Calu3 (cell line): ENCODE results near the gene KCNS3. TPM values are rescaled to one million over a fixed set of nuclear protein-coding genes. Genes with fewer than 3 reads are reported as not detected.

Experiments used
- BruUV-seq: library from RNA; stranded (reverse); fragments of 400-500 nt; replicated peaks from 2 replicates; lab custom pipeline; 2021; lab: Mats Ljungman, UMichigan
- CTCF ChIA-PET: fragments of 300-600 bp; sonication (Branson Sonifier 250); formaldehyde crosslinking; loops from one replicate; lab custom pipeline; 2022; ENCODE audit warnings: antibody characterized with exemption; lab: Charles Lee
- DNase-seq: peaks from one replicate; pipeline ENCODE4 v3.0.0; 2022
- H3K27ac Mint-ChIP-seq: one replicate; pipeline ENCODE4 v1.8.0; 2022; ENCODE audit warnings: mixed read lengths; ENCODE audit not compliant: unreplicated experiment
- H3K27me3 Mint-ChIP-seq: one replicate; pipeline ENCODE4 v1.8.0; 2022; ENCODE audit warnings: mixed read lengths; ENCODE audit not compliant: unreplicated experiment
- H3K36me3 Mint-ChIP-seq: one replicate; pipeline ENCODE4 v1.8.0; 2022; ENCODE audit warnings: mild to moderate bottlenecking, moderate library complexity, mixed read lengths; ENCODE audit not compliant: insufficient read depth, unreplicated experiment
- H3K4me1 Mint-ChIP-seq: one replicate; pipeline ENCODE4 v1.8.0; 2022; ENCODE audit warnings: mild to moderate bottlenecking, low read depth, mixed read lengths; ENCODE audit not compliant: unreplicated experiment
- H3K4me3 Mint-ChIP-seq: one replicate; pipeline ENCODE4 v1.8.0; 2022; ENCODE audit warnings: mild to moderate bottlenecking, low read depth, moderate library complexity, mixed read lengths; ENCODE audit not compliant: unreplicated experiment
- H3K9me3 Mint-ChIP-seq: one replicate; pipeline ENCODE4 v1.8.0; 2022; ENCODE audit warnings: low read depth, mixed read lengths; ENCODE audit not compliant: unreplicated experiment
- intact Hi-C: fragments of 100-400 bp; cut with micrococcal nuclease; formaldehyde crosslinking; loops from one replicate; pipeline ENCODE4 v1.10.0; 2022; ENCODE audit not compliant: unreplicated experiment
- total RNA-seq: library from RNA; stranded (reverse); gene quantifications from 2 replicates; pipeline ENCODE4 v1.2.3, GENCODE V29; 2022
- TF ChIP-seq, protein P1 (sequence below): fragments of 200-600 bp; IDR thresholded peaks from one replicate; pipeline ENCODE4 v1.8.0; 2022; ENCODE audit warnings: antibody characterized with exemption; ENCODE audit not compliant: unreplicated experiment

The KCNS3 gene
- total RNA-seq, 1 experiment from 2014 or later = 5.0 TPM

DNA sequence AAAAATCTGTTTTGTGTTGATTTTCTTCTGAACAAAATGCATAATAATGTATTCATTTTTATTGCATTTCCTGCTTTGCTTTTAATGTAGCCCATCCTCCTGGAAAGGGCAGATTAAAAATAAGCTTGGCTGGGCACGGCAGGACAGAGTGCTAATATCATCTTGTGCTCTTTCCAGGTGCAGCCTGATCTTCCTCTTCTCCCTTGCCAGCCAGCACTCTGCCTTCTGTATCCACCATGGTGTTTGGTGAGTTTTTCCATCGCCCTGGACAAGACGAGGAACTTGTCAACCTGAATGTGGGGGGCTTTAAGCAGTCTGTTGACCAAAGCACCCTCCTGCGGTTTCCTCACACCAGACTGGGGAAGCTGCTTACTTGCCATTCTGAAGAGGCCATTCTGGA is 52.3 kb downstream of the KCNS3 start:
- DNase-seq = no peak
- intact Hi-C loops = no loop called here
- Mint-ChIP-seq H3K27me3 (no peaks in the 10 kb centered on the region), H3K4me3 (no peak overlapping the region), H3K36me3 (no peaks in the 10 kb centered on the region), H3K4me1 (peaks cover 8% of the 10 kb centered on the region), H3K27ac (no peak overlapping the region), H3K9me3 (peaks cover 11% of the 10 kb centered on the region)
- CTCF ChIA-PET = no interaction called here
- TF ChIP-seq, protein P1, sequence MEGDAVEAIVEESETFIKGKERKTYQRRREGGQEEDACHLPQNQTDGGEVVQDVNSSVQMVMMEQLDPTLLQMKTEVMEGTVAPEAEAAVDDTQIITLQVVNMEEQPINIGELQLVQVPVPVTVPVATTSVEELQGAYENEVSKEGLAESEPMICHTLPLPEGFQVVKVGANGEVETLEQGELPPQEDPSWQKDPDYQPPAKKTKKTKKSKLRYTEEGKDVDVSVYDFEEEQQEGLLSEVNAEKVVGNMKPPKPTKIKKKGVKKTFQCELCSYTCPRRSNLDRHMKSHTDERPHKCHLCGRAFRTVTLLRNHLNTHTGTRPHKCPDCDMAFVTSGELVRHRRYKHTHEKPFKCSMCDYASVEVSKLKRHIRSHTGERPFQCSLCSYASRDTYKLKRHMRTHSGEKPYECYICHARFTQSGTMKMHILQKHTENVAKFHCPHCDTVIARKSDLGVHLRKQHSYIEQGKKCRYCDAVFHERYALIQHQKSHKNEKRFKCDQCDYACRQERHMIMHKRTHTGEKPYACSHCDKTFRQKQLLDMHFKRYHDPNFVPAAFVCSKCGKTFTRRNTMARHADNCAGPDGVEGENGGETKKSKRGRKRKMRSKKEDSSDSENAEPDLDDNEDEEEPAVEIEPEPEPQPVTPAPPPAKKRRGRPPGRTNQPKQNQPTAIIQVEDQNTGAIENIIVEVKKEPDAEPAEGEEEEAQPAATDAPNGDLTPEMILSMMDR = no peak
- BruUV-seq = no TSS peak

DNA sequence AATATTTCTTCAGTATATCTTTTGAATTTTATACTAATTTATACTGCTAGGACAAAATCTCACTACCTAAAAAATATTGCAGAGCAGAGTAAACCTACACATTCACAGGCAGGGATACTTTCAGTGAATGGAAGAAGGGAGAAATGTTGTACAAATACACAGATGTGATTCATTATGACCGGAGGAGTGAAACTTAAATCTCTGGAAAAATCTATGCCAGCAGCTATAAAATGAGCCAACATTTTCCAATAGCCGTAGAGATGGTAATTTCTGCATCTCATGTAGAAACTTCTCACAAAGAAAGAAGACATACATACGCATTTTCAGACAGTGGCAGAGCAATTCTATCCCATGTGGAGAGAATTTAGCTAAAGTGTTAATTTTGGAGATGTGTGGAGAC is 54.8 kb downstream of the KCNS3 start:
- no peak overlapping the region for H3K4me3 Mint-ChIP-seq
- DNase-seq = no peak
- peaks cover 8% of the 10 kb centered on the region for H3K4me1 Mint-ChIP-seq
- no peaks in the 10 kb centered on the region for H3K27me3 Mint-ChIP-seq
- intact Hi-C loops = no loop called here
- TF ChIP-seq, protein P1 = no peak
- no peak overlapping the region for H3K27ac Mint-ChIP-seq
- H3K36me3 Mint-ChIP-seq = no peaks in the 10 kb centered on the region
- CTCF ChIA-PET = no interaction called here
- peaks cover 9% of the 10 kb centered on the region for H3K9me3 Mint-ChIP-seq
- no TSS peak for BruUV-seq

DNA sequence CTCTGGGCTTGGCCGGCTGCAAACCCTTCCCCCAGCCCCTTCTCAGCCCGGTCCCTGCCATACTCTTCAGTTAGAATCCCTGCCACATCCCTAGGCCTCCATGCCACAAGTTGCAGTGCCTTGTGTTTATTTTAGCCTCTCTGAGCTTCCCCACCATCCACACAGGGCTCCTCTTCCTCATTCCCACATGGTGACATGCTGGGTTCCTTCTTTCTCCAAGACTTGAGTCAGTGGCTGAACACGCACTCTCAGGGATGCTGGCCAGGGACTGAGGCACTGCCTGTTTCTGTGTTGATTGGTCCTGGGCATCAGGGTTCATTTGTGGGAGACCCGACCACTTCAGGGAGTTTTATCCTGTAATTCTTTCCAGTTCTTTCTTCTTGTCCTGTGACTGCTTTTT is 56.3 kb downstream of the KCNS3 start:
- intact Hi-C loops = no loop called here
- Mint-ChIP-seq H3K36me3 (no peaks in the 10 kb centered on the region), H3K9me3 (peaks cover 3% of the 10 kb centered on the region), H3K27me3 (no peaks in the 10 kb centered on the region), H3K27ac (no peak overlapping the region), H3K4me3 (no peak overlapping the region), H3K4me1 (peaks cover 8% of the 10 kb centered on the region)
- TF ChIP-seq, protein P1 = no peak
- CTCF ChIA-PET = no interaction called here
- no TSS peak for BruUV-seq
- DNase-seq = no peak

DNA sequence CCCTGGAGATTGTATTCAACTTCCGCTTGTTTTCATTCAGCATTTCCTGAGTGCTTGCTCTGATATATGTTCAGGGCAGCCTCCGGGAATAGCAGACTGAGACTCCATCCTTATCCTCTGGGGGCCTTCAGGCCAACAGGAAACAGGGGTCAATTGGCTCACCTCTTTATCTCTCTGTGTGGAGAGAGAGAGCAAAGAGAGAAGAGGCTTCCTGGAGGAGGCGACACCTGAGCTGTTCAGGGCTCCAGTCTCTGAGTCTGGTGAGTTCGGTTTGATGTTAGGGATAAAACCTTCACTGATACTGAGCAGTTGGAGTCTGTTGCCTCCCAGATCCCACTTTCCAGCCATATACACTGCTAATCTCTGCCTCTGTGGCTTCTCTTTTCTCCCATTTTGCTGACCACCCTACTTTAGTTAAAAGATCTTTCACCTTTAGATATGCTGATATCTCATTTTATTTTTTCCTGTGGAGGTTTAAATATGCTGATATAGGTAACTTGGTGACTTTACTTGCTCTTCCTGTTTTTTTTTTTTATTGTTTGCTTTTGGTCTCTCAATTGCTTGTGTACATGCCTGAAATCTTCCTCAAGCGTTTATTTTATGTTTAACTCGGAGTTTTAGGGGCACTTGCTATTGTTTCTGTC is 56.9 kb downstream of the KCNS3 start:
- TF ChIP-seq, protein P1 = no peak
- Mint-ChIP-seq H3K9me3 (peaks cover 1% of the 10 kb centered on the region), H3K36me3 (no peaks in the 10 kb centered on the region), H3K27me3 (no peaks in the 10 kb centered on the region), H3K27ac (no peak overlapping the region), H3K4me1 (peaks cover 8% of the 10 kb centered on the region), H3K4me3 (no peak overlapping the region)
- no peak for DNase-seq
- CTCF ChIA-PET = no interaction called here
- no TSS peak for BruUV-seq
- intact Hi-C loops = no loop called here
